ENCODE data around the gene SREBF2.

SREBF2 gene

GRCh38 chr22:41899992-41900651, 67.2 kb downstream of the SREBF2 start:
- no peak overlapping the region for H3K4me3 ChIP-seq (ENCODE audit: low read depth, low read length)
- no peak for TF ChIP-seq MYC (IDR thresholded peaks at IDR 0.05; ENCODE audit: low read depth, low read length)
- TF ChIP-seq CTCF (IDR thresholded peaks at IDR 0.05; ENCODE audit: low read depth, low read length), result no peak
- TF ChIP-seq MAX (IDR thresholded peaks at IDR 0.05; ENCODE audit: low read depth, low read length), result no peak
- no peak for TF ChIP-seq POLR2A (IDR thresholded peaks at IDR 0.05; ENCODE audit: extremely low read depth, insufficient read length)
- DNase-seq (ENCODE audit: low read depth), result no peak

GRCh38 chr22:41900652-41901312, 67.9 kb downstream of the SREBF2 start:
- TF ChIP-seq MAX (IDR thresholded peaks at IDR 0.05; ENCODE audit: low read depth, low read length) (no peak), MYC (IDR thresholded peaks at IDR 0.05; ENCODE audit: low read depth, low read length) (no peak), CTCF (IDR thresholded peaks at IDR 0.05; ENCODE audit: low read depth, low read length) (no peak), POLR2A (IDR thresholded peaks at IDR 0.05; ENCODE audit: extremely low read depth, insufficient read length) (no peak)
- DNase-seq (ENCODE audit: low read depth), result no peak
- no peak overlapping the region for H3K4me3 ChIP-seq (ENCODE audit: low read depth, low read length)

- DNase-seq (ENCODE audit: low read depth), result no peak
- TF ChIP-seq POLR2A (IDR thresholded peaks at IDR 0.05; ENCODE audit: extremely low read depth, insufficient read length), result no peak
- no peak overlapping the region for H3K4me3 ChIP-seq (ENCODE audit: low read depth, low read length)
Observed at GRCh38 chr22:41902016-41902415, 69.1 kb downstream of the SREBF2 start.

GRCh38 chr22:41902932-41903421, 70.1 kb downstream of the SREBF2 start:
- no peak for DNase-seq (ENCODE audit: low read depth)
- no peak overlapping the region for H3K4me3 ChIP-seq (ENCODE audit: low read depth, low read length)
- no peak for TF ChIP-seq MAX (IDR thresholded peaks at IDR 0.05; ENCODE audit: low read depth, low read length)
- no peak for TF ChIP-seq MYC (IDR thresholded peaks at IDR 0.05; ENCODE audit: low read depth, low read length)
- no peak for TF ChIP-seq POLR2A (IDR thresholded peaks at IDR 0.05; ENCODE audit: extremely low read depth, insufficient read length)

GRCh38 chr22:41904450-41905410, 71.8 kb downstream of the SREBF2 start:
- H3K4me3 ChIP-seq (ENCODE audit: low read depth, low read length), result no peak overlapping the region
- TF ChIP-seq CTCF (IDR thresholded peaks at IDR 0.05; ENCODE audit: low read depth, low read length) (no peak), MYC (IDR thresholded peaks at IDR 0.05; ENCODE audit: low read depth, low read length) (no peak), MAX (IDR thresholded peaks at IDR 0.05; ENCODE audit: low read depth, low read length) (no peak), POLR2A (IDR thresholded peaks at IDR 0.05; ENCODE audit: extremely low read depth, insufficient read length) (no peak)
- DNase-seq (ENCODE audit: low read depth), result no peak

GRCh38 chr22:41905411-41906202, 72.7 kb downstream of the SREBF2 start:
- DNase-seq (ENCODE audit: low read depth), result no peak
- TF ChIP-seq CTCF (IDR thresholded peaks at IDR 0.05; ENCODE audit: low read depth, low read length) (no peak), MAX (IDR thresholded peaks at IDR 0.05; ENCODE audit: low read depth, low read length) (no peak), MYC (IDR thresholded peaks at IDR 0.05; ENCODE audit: low read depth, low read length) (no peak), POLR2A (IDR thresholded peaks at IDR 0.05; ENCODE audit: extremely low read depth, insufficient read length) (no peak)
- H3K4me3 ChIP-seq (ENCODE audit: low read depth, low read length), result no peak overlapping the region
